T-helper 9 cell (primary cell): ENCODE results near the gene ATP11A.

ENCODE experiments used
- DNase-seq: peaks from one replicate; pipeline ENCODE4 v3.0.0-alpha.2; 2020

ATP11A gene

GRCh38 chr13:112764028-112764427, 74.2 kb downstream of the ATP11A start:
- no peak for DNase-seq

- DNase-seq, result no peak
These were observed 75.2 kb downstream of the ATP11A start for GRCh38 chr13:112764864-112765561.

- no peak for DNase-seq
These were observed 75.9 kb downstream of the ATP11A start for GRCh38 chr13:112765731-112766130.

- DNase-seq, result no peak
These were observed 76.5 kb downstream of the ATP11A start for GRCh38 chr13:112766336-112766735.

- DNase-seq, result no peak
These were observed 78.0 kb downstream of the ATP11A start for GRCh38 chr13:112767506-112768471.

- no peak for DNase-seq
These were observed 79.1 kb downstream of the ATP11A start for GRCh38 chr13:112768795-112769481.

- DNase-seq, result no peak
These were observed 79.8 kb downstream of the ATP11A start for GRCh38 chr13:112769615-112770014.

- no peak for DNase-seq
These were observed 80.7 kb downstream of the ATP11A start for GRCh38 chr13:112770504-112770903.

- no peak for DNase-seq
These were observed 81.5 kb downstream of the ATP11A start for GRCh38 chr13:112771139-112771876.

GRCh38 chr13:112771877-112772538, 82.2 kb downstream of the ATP11A start:
- no peak for DNase-seq

GRCh38 chr13:112772539-112772909, 82.7 kb downstream of the ATP11A start:
- no peak for DNase-seq

- DNase-seq, result no peak
These were observed 83.1 kb downstream of the ATP11A start for GRCh38 chr13:112772929-112773328.

- DNase-seq, result no peak
These were observed 84.0 kb downstream of the ATP11A start for GRCh38 chr13:112773601-112774447.

- DNase-seq, result no peak
These were observed 84.6 kb downstream of the ATP11A start for GRCh38 chr13:112774448-112774792.

GRCh38 chr13:112774829-112775565, 85.2 kb downstream of the ATP11A start:
- DNase-seq, result no peak

GRCh38 chr13:112775791-112776279, 86.0 kb downstream of the ATP11A start:
- DNase-seq, result no peak

GRCh38 chr13:112776354-112776753, 86.5 kb downstream of the ATP11A start:
- DNase-seq, result no peak

GRCh38 chr13:112776971-112777370, 87.1 kb downstream of the ATP11A start:
- no peak for DNase-seq

GRCh38 chr13:112777637-112778406, 88.0 kb downstream of the ATP11A start:
- no peak for DNase-seq
